SK-N-SH treated with all-trans-retinoic acid at 6 μM for 48 hours (cell line): Measurements from ENCODE around the gene TGFBI.

Experiments used
- ARNTL ChIP-seq: fragments of 450-650 bp; formaldehyde crosslinking; IDR thresholded peaks from 2 replicates; pipeline ENCODE4 v1.5.0; 2020; ENCODE audit warnings: low read depth, mild to moderate bottlenecking, moderate library complexity, borderline replicate concordance
- ISL1 ChIP-seq: fragments of 250-450 bp; sonication (Bioruptor Pico); IDR thresholded peaks from 2 replicates; pipeline ENCODE4 v2.1.2; 2022; ENCODE audit warnings: mild to moderate bottlenecking, moderate library complexity
- RARB ChIP-seq: fragments of 250-450 bp; sonication (Bioruptor Pico); IDR thresholded peaks from 2 replicates; pipeline ENCODE4 v1.8.0; 2021; ENCODE audit warnings: mild to moderate bottlenecking, moderate library complexity
- SNAI2 ChIP-seq: fragments of 250-450 bp; sonication (Bioruptor Pico); IDR thresholded peaks from 2 replicates; pipeline ENCODE4 v1.5.0; 2020; ENCODE audit warnings: mild to moderate bottlenecking, moderate library complexity
- ZFP30 ChIP-seq: fragments of 450-650 bp; formaldehyde crosslinking; IDR thresholded peaks from 2 replicates; pipeline ENCODE4 v1.5.0; 2022; ENCODE audit warnings: mild to moderate bottlenecking, moderate library complexity
- ZNF70 ChIP-seq: fragments of 450-650 bp; formaldehyde crosslinking; IDR thresholded peaks from 2 replicates; pipeline ENCODE4 v1.5.0; 2020; ENCODE audit warnings: mild to moderate bottlenecking, moderate library complexity

DNA sequence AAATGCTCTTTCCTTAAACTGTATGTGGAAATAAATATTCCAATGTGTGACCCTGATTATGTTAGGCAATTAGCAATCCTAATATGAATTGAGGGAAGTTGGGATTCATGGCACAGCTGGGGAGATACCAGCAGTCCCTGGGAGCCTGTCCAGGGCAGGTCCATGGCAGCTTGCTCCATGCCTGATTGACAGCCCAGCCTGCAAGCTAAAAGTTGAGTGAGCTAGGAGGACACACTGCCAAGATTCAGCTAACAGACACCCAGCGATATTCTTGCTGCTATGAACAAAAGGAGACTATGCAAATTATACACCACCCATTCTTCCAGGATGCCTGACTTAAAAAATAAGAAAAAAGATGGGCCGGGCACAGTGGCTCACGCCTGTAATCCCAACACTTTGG, 6.2 kb downstream of the TGFBI start:
- no peak for TF ChIP-seq ZFP30 (CRISPR knock-in tag)
- no peak for TF ChIP-seq ZNF70 (CRISPR knock-in tag)
- TF ChIP-seq ISL1 (CRISPR knock-in tag) = no peak
- TF ChIP-seq ARNTL (CRISPR knock-in tag) = no peak
- no peak for TF ChIP-seq RARB (CRISPR knock-in tag)
- TF ChIP-seq SNAI2 (CRISPR knock-in tag) = no peak
